Thyroid gland (tissue), 4 donors: ENCODE measurements around the gene INPP5A. TPM values are rescaled to one million over a fixed set of nuclear protein-coding genes. Genes with fewer than 3 reads are reported as not detected.

Source experiments
- DNase-seq, 2 donors: peaks; one replicate each; pipeline ENCODE4 v3.0.0-alpha.2; 2019
- H3K27ac ChIP-seq, 3 donors: fragments of 200-600 bp; sonication (generic); 1 replicate in 2 of 3; 2 replicates in 1 of 3; pipeline ENCODE4 v1.5.1; 2016 to 2019; ENCODE audit warnings: mild to moderate bottlenecking in 1 of 3, moderate library complexity in 1 of 3
- H3K27me3 ChIP-seq: fragments of 200-600 bp; sonication (generic); one replicate; pipeline ENCODE4 v1.5.1; 2019
- H3K36me3 ChIP-seq, 2 donors: fragments of 200-600 bp; sonication (generic); one replicate each; pipeline ENCODE4 v1.5.1; 2016 to 2019
- H3K4me1 ChIP-seq, 2 donors: fragments of 200-600 bp; sonication (generic); one replicate each; pipeline ENCODE4 v1.5.1; 2017 to 2019
- H3K4me3 ChIP-seq, 3 donors: fragments of 200-600 bp; sonication (generic); replicated peaks in 1 of 3; 1 replicate in 2 of 3; 2 replicates in 1 of 3; pipeline ENCODE4 v1.5.1; 2016; ENCODE audit warnings: mild to moderate bottlenecking in 1 of 3
- H3K9me3 ChIP-seq: fragments of 200-600 bp; sonication (generic); one replicate; pipeline ENCODE4 v1.5.1; 2017
- POLR2A ChIP-seq, 2 donors: fragments of 450-650 bp; IDR thresholded peaks; one replicate each; pipeline ENCODE4 v1.6.1; 2017; ENCODE audit warnings: antibody characterized with exemption in 2 of 2, mild to moderate bottlenecking in 2 of 2, moderate library complexity in 1 of 2
- WGBS, 2 donors: methylation state at CpG; one replicate each; pipeline ENCODE4 v1.1.5; 2017; 5-methylcytosine and 5-hydroxymethylcytosine counted together
- intact Hi-C: fragments of 100-400 bp; cut with DNase I; formaldehyde crosslinking; loops from one replicate; pipeline ENCODE4 v1.15.1; 2023
- total RNA-seq, 4 donors: library from RNA; depleted of rRNA; stranded (reverse); fragments of >200 nt; gene quantifications; one replicate each; pipeline ENCODE4 v1.2.3, GENCODE V29; 2016
- TF ChIP-seq, protein P1 (sequence below), 6 experiments: fragments of 200-600 bp in 3 of 6; fragments of 450-650 bp in 3 of 6; sonication (generic) in 3 of 6; IDR thresholded peaks; one replicate each; pipeline ENCODE4 v1.5.1; 2016 to 2019; ENCODE audit warnings: antibody characterized with exemption in 6 of 6, mild to moderate bottlenecking in 2 of 6, inconsistent platforms in 1 of 6, moderate library complexity in 1 of 6

The INPP5A gene
- total RNA-seq, 4 donors from 2014 or later = 30.4 to 75.8 (median 41.1) TPM

DNA sequence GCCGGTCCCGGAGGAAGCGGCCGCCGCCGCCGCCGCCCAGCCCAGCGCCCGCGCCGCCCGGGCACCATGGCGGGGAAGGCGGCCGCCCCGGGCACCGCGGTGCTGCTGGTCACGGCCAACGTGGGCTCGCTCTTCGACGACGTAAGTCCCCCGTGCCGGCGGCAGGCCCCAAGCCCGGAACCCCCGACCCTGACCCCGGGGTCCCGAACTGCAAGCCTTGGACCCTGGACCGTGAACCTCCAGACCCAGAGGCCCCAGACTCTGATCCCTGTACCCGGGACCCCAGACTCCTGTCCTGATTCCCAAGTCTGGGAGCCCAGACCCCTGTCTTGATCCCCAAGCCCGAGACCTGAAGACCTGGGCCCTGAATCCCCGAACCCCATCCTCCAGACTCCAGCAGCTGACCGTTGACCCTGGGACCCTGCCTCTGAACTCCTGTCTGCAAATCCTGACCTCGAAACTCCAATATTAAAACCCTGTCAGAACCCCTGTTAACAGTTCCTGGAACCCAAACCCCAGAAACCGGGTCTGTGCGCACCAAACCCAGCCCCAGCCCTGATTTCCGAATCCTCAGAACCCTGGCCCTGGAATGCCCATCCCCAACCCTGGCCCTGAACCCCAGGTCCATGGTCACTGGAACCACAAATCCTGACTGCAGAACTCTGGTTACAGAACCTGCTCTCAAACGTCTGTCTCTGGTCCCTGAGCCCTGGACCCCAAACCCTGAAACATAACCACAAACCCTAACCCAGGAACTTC, 623 bp downstream of the INPP5A start:
- Histone ChIP-seq H3K36me3 (no peaks in the 10 kb centered on the region), H3K4me1 (peaks cover 54 to 72% of the 10 kb centered on the region in 2 donors), H3K4me3 (peak overlapping the region; percentile 42 to 53 (median 46)), H3K9me3 (no peaks in the 10 kb centered on the region), H3K27me3 (no peaks in the 10 kb centered on the region), H3K27ac (peak overlapping the region; percentile 46 to 62 (median 54))
- 24 to 67% methylated on average over 5 to 12 of the region's 42 CpGs for WGBS, 2 donors
- no peak for TF ChIP-seq POLR2A (IDR thresholded peaks at IDR 0.05)
- TF ChIP-seq, protein P1, sequence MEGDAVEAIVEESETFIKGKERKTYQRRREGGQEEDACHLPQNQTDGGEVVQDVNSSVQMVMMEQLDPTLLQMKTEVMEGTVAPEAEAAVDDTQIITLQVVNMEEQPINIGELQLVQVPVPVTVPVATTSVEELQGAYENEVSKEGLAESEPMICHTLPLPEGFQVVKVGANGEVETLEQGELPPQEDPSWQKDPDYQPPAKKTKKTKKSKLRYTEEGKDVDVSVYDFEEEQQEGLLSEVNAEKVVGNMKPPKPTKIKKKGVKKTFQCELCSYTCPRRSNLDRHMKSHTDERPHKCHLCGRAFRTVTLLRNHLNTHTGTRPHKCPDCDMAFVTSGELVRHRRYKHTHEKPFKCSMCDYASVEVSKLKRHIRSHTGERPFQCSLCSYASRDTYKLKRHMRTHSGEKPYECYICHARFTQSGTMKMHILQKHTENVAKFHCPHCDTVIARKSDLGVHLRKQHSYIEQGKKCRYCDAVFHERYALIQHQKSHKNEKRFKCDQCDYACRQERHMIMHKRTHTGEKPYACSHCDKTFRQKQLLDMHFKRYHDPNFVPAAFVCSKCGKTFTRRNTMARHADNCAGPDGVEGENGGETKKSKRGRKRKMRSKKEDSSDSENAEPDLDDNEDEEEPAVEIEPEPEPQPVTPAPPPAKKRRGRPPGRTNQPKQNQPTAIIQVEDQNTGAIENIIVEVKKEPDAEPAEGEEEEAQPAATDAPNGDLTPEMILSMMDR (IDR thresholded peaks at IDR 0.05) = no peak
- intact Hi-C loops = loop anchor here (5.0 to 10.0 kb wide), 2 partner anchors 76 to 233 kb away; partner anchors contain the start of gene STK32C
- peak in 1 of 2 donors; percentile 27 for DNase-seq

DNA sequence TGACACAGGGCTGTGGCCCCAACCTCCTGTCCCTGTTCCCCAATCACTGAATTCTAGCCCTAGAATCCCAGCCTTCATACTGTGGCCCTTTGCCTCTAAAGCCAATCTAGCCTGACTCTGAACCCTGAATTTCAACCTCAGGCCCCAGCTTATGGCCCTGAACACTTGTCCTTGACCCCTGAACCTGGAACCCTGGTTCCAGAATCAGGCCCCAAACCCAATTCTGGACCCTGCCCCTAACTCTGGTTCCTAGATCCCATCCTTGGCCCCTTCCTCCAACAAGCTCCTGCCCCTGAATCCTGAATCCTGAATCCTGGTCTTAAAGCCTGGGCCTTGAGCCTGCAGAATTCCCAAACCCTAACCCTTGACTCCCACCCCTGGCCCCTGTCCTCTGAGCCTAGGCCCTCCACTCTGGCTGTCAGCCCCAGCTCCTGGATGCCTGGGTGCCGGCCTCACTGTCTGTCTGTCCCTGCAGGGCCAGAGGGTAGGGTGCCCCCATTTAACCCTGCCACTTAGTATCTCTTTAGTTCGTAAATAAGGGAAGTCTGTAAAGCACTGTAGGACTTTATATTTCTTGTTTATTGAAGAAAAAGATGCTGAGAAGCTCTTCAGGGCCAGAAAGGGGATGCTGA, 1.3 kb downstream of the INPP5A start:
- no peak for DNase-seq
- H3K4me3 ChIP-seq = peak overlapping the region in 1 of 3 donors; percentile 46
- TF ChIP-seq, protein P1 (IDR thresholded peaks at IDR 0.05) = no peak
- TF ChIP-seq POLR2A (IDR thresholded peaks at IDR 0.05) = no peak
- H3K27ac ChIP-seq = peak overlapping the region; percentile 46 to 62 (median 54)
- intact Hi-C loops = loop anchor here (5.0 to 10.0 kb wide), 2 partner anchors 77 to 234 kb away; partner anchors contain the start of gene STK32C
- no peaks in the 10 kb centered on the region for H3K27me3 ChIP-seq
- H3K4me1 ChIP-seq = peaks cover 47 to 65% of the 10 kb centered on the region in 2 donors
- no peaks in the 10 kb centered on the region for H3K9me3 ChIP-seq
- WGBS, 2 donors = 75 to 77% methylated on average over 2 of the region's 2 CpGs
- H3K36me3 ChIP-seq = no peaks in the 10 kb centered on the region

DNA sequence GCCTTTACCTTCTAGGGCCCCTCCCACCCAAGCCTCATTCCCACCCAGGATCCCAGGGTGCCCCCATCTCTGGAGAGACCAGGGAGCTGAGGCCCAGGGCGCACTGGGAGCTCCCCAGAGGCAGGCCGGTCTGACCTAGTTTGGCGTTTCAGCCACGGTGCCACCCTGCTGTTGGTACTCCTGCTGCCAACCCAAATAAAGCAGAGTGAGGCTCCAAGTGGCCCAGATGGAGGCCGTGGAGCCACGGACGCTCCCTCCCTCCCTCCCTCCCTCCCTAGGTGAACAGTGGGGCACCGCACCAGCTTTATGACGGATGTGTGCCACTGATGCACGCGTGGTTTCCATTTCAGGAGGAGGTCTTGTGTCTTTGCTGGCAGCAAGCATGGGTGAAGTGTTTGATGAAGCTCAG, 1.8 kb downstream of the INPP5A start:
- peak overlapping the region in 1 of 3 donors; percentile 46 for H3K4me3 ChIP-seq
- H3K36me3 ChIP-seq = no peaks in the 10 kb centered on the region
- intact Hi-C loops = loop anchor here (5.0 to 10.0 kb wide), 2 partner anchors 77 to 235 kb away; partner anchors contain the start of gene STK32C
- peak overlapping the region; percentile 46 to 62 (median 54) for H3K27ac ChIP-seq
- peak; percentile 56 to 60 for DNase-seq
- 40% methylated on average over 11 of the region's 11 CpGs; no CpG with 5 or more reads in 1 of the 2 donors for WGBS, 2 donors
- peaks cover 46 to 65% of the 10 kb centered on the region in 2 donors for H3K4me1 ChIP-seq
- no peak for TF ChIP-seq POLR2A (IDR thresholded peaks at IDR 0.05)
- TF ChIP-seq, protein P1 (IDR thresholded peaks at IDR 0.05) = no peak
- no peaks in the 10 kb centered on the region for H3K27me3 ChIP-seq
- no peaks in the 10 kb centered on the region for H3K9me3 ChIP-seq

DNA sequence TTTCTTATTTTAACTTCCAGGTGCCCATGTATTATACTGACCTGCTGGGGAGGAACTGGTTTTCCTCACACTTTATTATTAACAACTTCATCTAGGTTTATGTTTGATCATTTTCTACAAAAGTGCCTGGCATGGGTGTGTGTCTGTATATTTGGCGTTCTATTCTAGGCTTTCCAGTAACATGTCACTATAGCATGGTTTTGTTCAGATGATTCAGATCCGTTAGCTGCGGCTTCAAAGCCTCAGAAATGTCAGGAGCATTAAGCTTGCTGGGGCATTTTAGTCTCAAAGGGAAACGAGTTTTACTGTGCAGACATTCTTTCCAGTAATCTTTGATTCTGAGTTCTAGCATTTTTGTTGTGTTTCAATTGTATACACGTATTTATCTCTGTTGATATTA, 2.3 kb downstream of the INPP5A start:
- Histone ChIP-seq H3K9me3 (no peaks in the 10 kb centered on the region), H3K27ac (no peak overlapping the region), H3K36me3 (no peaks in the 10 kb centered on the region), H3K4me3 (no peak overlapping the region), H3K27me3 (no peaks in the 10 kb centered on the region), H3K4me1 (peaks cover 49 to 65% of the 10 kb centered on the region in 2 donors)
- no peak for DNase-seq
- TF ChIP-seq, protein P1 (IDR thresholded peaks at IDR 0.05) = no peak
- no peak for TF ChIP-seq POLR2A (IDR thresholded peaks at IDR 0.05)
- intact Hi-C loops = loop anchor here (5.0 to 10.0 kb wide), 2 partner anchors 78 to 235 kb away; partner anchors contain the start of gene STK32C
- 57 to 61% methylated on average over 5 of the region's 5 CpGs for WGBS, 2 donors
